MM.1S (cell line): ENCODE results near the gene MFGE8.

Experiments
- DNase-seq: peaks from one replicate; pipeline ENCODE4 v3.0.0-alpha.2; 2015
- H2AFZ ChIP-seq: fragments of 300-600 bp; sonication (generic); 2 replicates; pipeline ENCODE4 v1.6.0; 2016; ENCODE audit warnings: antibody characterized with exemption, low read length
- H3F3A ChIP-seq: fragments of 300-600 bp; sonication (generic); 2 replicates; pipeline ENCODE4 v1.6.1; 2016; ENCODE audit warnings: mild to moderate bottlenecking, antibody characterized with exemption, low read length, moderate library complexity, mixed read lengths; ENCODE audit not compliant: insufficient read depth
- H3K27ac ChIP-seq: fragments of 300-600 bp; sonication (generic); 2 replicates; pipeline ENCODE4 v1.5.1; 2016; ENCODE audit warnings: mild to moderate bottlenecking, low read length
- H3K27me3 ChIP-seq: fragments of 300-600 bp; sonication (generic); replicated peaks from 2 replicates; pipeline ENCODE4 v1.6.0; 2016; ENCODE audit warnings: low read length; ENCODE audit not compliant: insufficient read depth
- H3K36me3 ChIP-seq: fragments of 300-600 bp; sonication (generic); replicated peaks from 2 replicates; pipeline ENCODE4 v1.6.1; 2016; ENCODE audit warnings: mild to moderate bottlenecking, low read length, mixed read lengths; ENCODE audit not compliant: insufficient read depth
- H3K4me1 ChIP-seq: fragments of 300-600 bp; sonication (generic); 2 replicates; pipeline ENCODE4 v1.6.1; 2016; ENCODE audit warnings: low read length, mixed read lengths
- H3K4me2 ChIP-seq: fragments of 300-600 bp; sonication (generic); 2 replicates; pipeline ENCODE4 v1.6.0; 2016; ENCODE audit warnings: low read depth, low read length
- H3K4me3 ChIP-seq: fragments of 300-600 bp; sonication (generic); 2 replicates; pipeline ENCODE4 v1.5.1; 2016; ENCODE audit warnings: low read length, mixed read lengths
- H3K79me2 ChIP-seq: fragments of 300-600 bp; sonication (generic); 2 replicates; pipeline ENCODE4 v1.6.1; 2016; ENCODE audit warnings: mixed run types, low read length, mixed read lengths
- H3K9ac ChIP-seq: fragments of 300-600 bp; sonication (generic); 2 replicates; pipeline ENCODE4 v1.6.1; 2016; ENCODE audit warnings: low read length, mixed read lengths
- H3K9me2 ChIP-seq: fragments of 300-600 bp; sonication (generic); replicated peaks from 2 replicates; pipeline ENCODE4 v1.6.1; 2016; ENCODE audit warnings: mild to moderate bottlenecking, low read length, mixed read lengths; ENCODE audit not compliant: insufficient read depth
- H3K9me3 ChIP-seq: fragments of 300-600 bp; sonication (generic); replicated peaks from 2 replicates; pipeline ENCODE4 v1.6.1; 2016; ENCODE audit warnings: mild to moderate bottlenecking, low read length, mixed read lengths; ENCODE audit not compliant: insufficient read depth
- H4K20me1 ChIP-seq: fragments of 300-600 bp; sonication (generic); 2 replicates; pipeline ENCODE4 v1.6.1; 2016; ENCODE audit warnings: mild to moderate bottlenecking, low read length, moderate library complexity, mixed read lengths; ENCODE audit not compliant: insufficient read depth
- EZH2 ChIP-seq: fragments of 300-600 bp; sonication (generic); optimal IDR thresholded peaks from 2 replicates; pipeline ENCODE3; 2017; ENCODE audit warnings: low read depth, mild to moderate bottlenecking, antibody characterized with exemption, low read length, mixed read lengths
- EZH2phosphoT487 ChIP-seq: fragments of 300-600 bp; sonication (generic); IDR thresholded peaks from 2 replicates; pipeline ENCODE4 v1.6.1; 2018; ENCODE audit warnings: antibody characterized with exemption, low read length
- TF ChIP-seq, protein P1 (sequence below): fragments of 300-600 bp; sonication (generic); IDR thresholded peaks from 2 replicates; pipeline ENCODE4 v1.5.1; 2016; ENCODE audit warnings: antibody characterized with exemption, low read length, mixed read lengths

Gene MFGE8

GRCh38 chr15:88904257-88904623 lies 8.9 kb downstream of the MFGE8 start:
- H3K4me2 ChIP-seq = no peak overlapping the region
- H3K9me3 ChIP-seq = no peaks in the 10 kb centered on the region
- no peak overlapping the region for H2AFZ ChIP-seq
- no peaks in the 10 kb centered on the region for H3K79me2 ChIP-seq
- H3K9me2 ChIP-seq = no peaks in the 10 kb centered on the region
- H3F3A ChIP-seq = no peaks in the 10 kb centered on the region
- H3K4me1 ChIP-seq = no peaks in the 10 kb centered on the region
- no peaks in the 10 kb centered on the region for H3K36me3 ChIP-seq
- H4K20me1 ChIP-seq = no peaks in the 10 kb centered on the region
- no peaks in the 10 kb centered on the region for H3K27me3 ChIP-seq
- TF ChIP-seq, protein P1, sequence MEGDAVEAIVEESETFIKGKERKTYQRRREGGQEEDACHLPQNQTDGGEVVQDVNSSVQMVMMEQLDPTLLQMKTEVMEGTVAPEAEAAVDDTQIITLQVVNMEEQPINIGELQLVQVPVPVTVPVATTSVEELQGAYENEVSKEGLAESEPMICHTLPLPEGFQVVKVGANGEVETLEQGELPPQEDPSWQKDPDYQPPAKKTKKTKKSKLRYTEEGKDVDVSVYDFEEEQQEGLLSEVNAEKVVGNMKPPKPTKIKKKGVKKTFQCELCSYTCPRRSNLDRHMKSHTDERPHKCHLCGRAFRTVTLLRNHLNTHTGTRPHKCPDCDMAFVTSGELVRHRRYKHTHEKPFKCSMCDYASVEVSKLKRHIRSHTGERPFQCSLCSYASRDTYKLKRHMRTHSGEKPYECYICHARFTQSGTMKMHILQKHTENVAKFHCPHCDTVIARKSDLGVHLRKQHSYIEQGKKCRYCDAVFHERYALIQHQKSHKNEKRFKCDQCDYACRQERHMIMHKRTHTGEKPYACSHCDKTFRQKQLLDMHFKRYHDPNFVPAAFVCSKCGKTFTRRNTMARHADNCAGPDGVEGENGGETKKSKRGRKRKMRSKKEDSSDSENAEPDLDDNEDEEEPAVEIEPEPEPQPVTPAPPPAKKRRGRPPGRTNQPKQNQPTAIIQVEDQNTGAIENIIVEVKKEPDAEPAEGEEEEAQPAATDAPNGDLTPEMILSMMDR = no peak
- TF ChIP-seq EZH2phosphoT487 (no peak), EZH2 (no peak)
- H3K9ac ChIP-seq = no peak overlapping the region
- no peak overlapping the region for H3K4me3 ChIP-seq
- no peak for DNase-seq
- no peak overlapping the region for H3K27ac ChIP-seq

DNA sequence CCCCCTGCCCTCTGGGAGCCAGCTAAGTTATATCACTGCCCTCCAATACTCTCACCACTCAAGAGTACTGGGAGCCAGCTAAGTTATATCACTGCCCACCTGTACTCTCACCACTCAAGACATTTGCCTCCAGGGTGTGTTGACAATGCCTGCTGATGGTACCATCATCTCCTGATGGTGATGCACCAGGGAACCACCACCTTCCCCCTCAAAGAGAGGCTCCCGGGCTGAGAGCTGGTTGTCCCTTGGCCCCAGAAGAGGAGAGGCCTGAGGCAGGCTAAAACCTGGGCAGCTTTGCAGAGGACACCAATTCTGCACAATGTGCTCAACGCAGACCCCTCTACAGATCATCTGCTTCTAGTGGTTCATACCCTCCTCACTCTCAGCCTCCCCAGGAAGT lies 10.3 kb downstream of the MFGE8 start:
- H3K9me2 ChIP-seq = no peaks in the 10 kb centered on the region
- H3K4me2 ChIP-seq = no peak overlapping the region
- no peak overlapping the region for H3K9ac ChIP-seq
- H3K79me2 ChIP-seq = no peaks in the 10 kb centered on the region
- no peaks in the 10 kb centered on the region for H4K20me1 ChIP-seq
- no peaks in the 10 kb centered on the region for H3K4me1 ChIP-seq
- no peak for TF ChIP-seq EZH2
- TF ChIP-seq, protein P1 = no peak
- no peak for DNase-seq
- no peaks in the 10 kb centered on the region for H3F3A ChIP-seq
- H2AFZ ChIP-seq = no peak overlapping the region
- no peak overlapping the region for H3K27ac ChIP-seq
- H3K4me3 ChIP-seq = no peak overlapping the region
- H3K36me3 ChIP-seq = no peaks in the 10 kb centered on the region
- no peaks in the 10 kb centered on the region for H3K27me3 ChIP-seq
- H3K9me3 ChIP-seq = no peaks in the 10 kb centered on the region

GRCh38 chr15:88902221-88902835 lies 10.9 kb downstream of the MFGE8 start:
- Histone ChIP-seq H2AFZ (no peak overlapping the region), H3K9ac (no peak overlapping the region), H3K4me3 (no peak overlapping the region), H3K4me1 (no peaks in the 10 kb centered on the region), H3K27me3 (no peaks in the 10 kb centered on the region), H3K36me3 (no peaks in the 10 kb centered on the region), H3K79me2 (no peaks in the 10 kb centered on the region), H3K9me3 (no peaks in the 10 kb centered on the region), H4K20me1 (no peaks in the 10 kb centered on the region), H3K9me2 (no peaks in the 10 kb centered on the region), H3K27ac (no peak overlapping the region), H3F3A (no peaks in the 10 kb centered on the region), H3K4me2 (no peak overlapping the region)
- TF ChIP-seq, protein P1 = no peak
- TF ChIP-seq EZH2 (no peak), EZH2phosphoT487 (no peak)
- DNase-seq = no peak
